ENCODE measurements around the gene CCDC78. TPM values are rescaled to one million over a fixed set of nuclear protein-coding genes. Genes with fewer than 3 reads are reported as not detected.

Gene CCDC78
- total RNA-seq, 1 donor from 2014 or later: 3.2 TPM

DNA sequence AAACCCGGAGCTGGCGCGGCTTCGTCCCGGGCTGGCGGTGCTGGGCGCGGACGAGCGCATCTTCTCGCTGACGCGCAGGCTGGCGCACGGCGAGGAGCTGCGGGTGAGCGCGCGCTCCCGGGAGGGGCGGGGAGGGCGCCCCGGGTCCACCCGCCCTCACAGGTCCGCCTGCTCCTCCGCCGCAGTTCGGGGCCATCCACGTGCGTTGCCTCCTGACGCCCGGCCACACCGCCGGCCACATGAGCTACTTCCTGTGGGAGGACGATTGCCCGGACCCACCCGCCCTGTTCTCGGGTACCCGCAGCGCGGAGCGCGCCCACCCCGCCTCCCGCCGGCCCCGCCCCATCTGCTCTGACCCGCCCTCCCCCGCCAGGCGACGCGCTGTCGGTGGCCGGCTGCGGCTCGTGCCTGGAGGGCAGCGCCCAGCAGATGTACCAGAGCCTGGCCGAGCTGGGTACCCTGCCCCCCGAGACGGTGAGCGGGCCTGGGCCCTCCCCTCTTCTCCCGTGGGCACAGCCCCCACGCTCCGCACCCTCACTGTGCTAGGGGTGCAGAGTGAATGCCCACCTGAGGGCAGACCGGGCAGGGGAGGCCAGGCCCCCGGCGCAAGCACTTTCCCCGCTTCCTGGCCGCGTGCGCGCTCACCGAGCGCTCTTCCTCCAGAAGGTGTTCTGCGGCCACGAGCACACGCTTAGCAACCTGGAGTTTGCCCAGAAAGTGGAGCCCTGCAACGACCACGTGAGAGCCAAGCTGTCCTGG is 2.1 kb upstream of the CCDC78 start:
- H3K27me3 Mint-ChIP-seq (ENCODE audit: low read depth): peaks cover 18% of the 10 kb centered on the region
- H3K27ac Mint-ChIP-seq: no peak overlapping the region
- TF ChIP-seq, protein P1, sequence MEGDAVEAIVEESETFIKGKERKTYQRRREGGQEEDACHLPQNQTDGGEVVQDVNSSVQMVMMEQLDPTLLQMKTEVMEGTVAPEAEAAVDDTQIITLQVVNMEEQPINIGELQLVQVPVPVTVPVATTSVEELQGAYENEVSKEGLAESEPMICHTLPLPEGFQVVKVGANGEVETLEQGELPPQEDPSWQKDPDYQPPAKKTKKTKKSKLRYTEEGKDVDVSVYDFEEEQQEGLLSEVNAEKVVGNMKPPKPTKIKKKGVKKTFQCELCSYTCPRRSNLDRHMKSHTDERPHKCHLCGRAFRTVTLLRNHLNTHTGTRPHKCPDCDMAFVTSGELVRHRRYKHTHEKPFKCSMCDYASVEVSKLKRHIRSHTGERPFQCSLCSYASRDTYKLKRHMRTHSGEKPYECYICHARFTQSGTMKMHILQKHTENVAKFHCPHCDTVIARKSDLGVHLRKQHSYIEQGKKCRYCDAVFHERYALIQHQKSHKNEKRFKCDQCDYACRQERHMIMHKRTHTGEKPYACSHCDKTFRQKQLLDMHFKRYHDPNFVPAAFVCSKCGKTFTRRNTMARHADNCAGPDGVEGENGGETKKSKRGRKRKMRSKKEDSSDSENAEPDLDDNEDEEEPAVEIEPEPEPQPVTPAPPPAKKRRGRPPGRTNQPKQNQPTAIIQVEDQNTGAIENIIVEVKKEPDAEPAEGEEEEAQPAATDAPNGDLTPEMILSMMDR (IDR thresholded peaks at IDR 0.05; ENCODE audit: unreplicated experiment): no peak
- peak overlapping the region; percentile 53 for H3K4me3 Mint-ChIP-seq
- no peaks in the 10 kb centered on the region for H3K4me1 Mint-ChIP-seq
- H3K9me3 Mint-ChIP-seq: no peaks in the 10 kb centered on the region
- H3K36me3 Mint-ChIP-seq: peaks cover 1% of the 10 kb centered on the region
- DNase-seq (ENCODE audit: low spot score in 2 of 2, unreplicated experiment in 2 of 2): peak in 1 of 2 experiments; percentile 58

GRCh38 chr16:727291-727977 is 1.2 kb upstream of the CCDC78 start:
- Mint-ChIP-seq H3K4me1 (no peaks in the 10 kb centered on the region), H3K27ac (no peak overlapping the region), H3K27me3 (ENCODE audit: low read depth) (peaks cover 18% of the 10 kb centered on the region), H3K4me3 (peak overlapping the region; percentile 20), H3K36me3 (no peaks in the 10 kb centered on the region), H3K9me3 (no peaks in the 10 kb centered on the region)
- no peak for DNase-seq (ENCODE audit: low spot score in 2 of 2, unreplicated experiment in 2 of 2)
- TF ChIP-seq, protein P1 (IDR thresholded peaks at IDR 0.05; ENCODE audit: unreplicated experiment): no peak

DNA sequence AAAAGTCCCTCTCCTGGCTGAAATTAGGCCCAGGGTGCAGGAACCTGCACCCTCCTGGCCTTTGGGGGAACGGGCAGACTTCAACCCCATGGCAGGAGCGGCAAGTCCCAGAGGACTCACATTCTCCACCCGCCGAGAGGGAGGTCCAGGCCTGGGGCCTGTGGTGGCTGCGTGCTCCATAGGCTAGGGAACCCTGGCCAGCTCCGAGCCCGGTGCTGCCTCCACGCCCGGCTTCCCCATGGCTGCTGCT is 130 bp downstream of the CCDC78 start:
- TF ChIP-seq, protein P1 (IDR thresholded peaks at IDR 0.05; ENCODE audit: unreplicated experiment): no peak
- DNase-seq (ENCODE audit: low spot score in 2 of 2, unreplicated experiment in 2 of 2): no peak
- Mint-ChIP-seq H3K4me1 (no peaks in the 10 kb centered on the region), H3K36me3 (no peaks in the 10 kb centered on the region), H3K4me3 (peak overlapping the region; percentile 60), H3K27me3 (ENCODE audit: low read depth) (peaks cover 18% of the 10 kb centered on the region), H3K9me3 (no peaks in the 10 kb centered on the region), H3K27ac (no peak overlapping the region)

- TF ChIP-seq, protein P1 (IDR thresholded peaks at IDR 0.05; ENCODE audit: unreplicated experiment): no peak
- Mint-ChIP-seq H3K4me1 (no peaks in the 10 kb centered on the region), H3K36me3 (no peaks in the 10 kb centered on the region), H3K9me3 (no peaks in the 10 kb centered on the region), H3K27me3 (ENCODE audit: low read depth) (peaks cover 18% of the 10 kb centered on the region), H3K27ac (no peak overlapping the region), H3K4me3 (peak overlapping the region; percentile 8)
- no peak for DNase-seq (ENCODE audit: low spot score in 2 of 2, unreplicated experiment in 2 of 2)
Measured at GRCh38 chr16:725463-726187, 618 bp downstream of the CCDC78 start.

GRCh38 chr16:725041-725376 is 1.2 kb downstream of the CCDC78 start:
- Mint-ChIP-seq H3K4me3 (no peak overlapping the region), H3K36me3 (no peaks in the 10 kb centered on the region), H3K9me3 (no peaks in the 10 kb centered on the region), H3K27me3 (ENCODE audit: low read depth) (peaks cover 18% of the 10 kb centered on the region), H3K27ac (no peak overlapping the region), H3K4me1 (peaks cover 4% of the 10 kb centered on the region)
- TF ChIP-seq, protein P1 (IDR thresholded peaks at IDR 0.05; ENCODE audit: unreplicated experiment): no peak
- no peak for DNase-seq (ENCODE audit: low spot score in 2 of 2, unreplicated experiment in 2 of 2)

All from mesothelial cell of epicardium (in vitro differentiated cells).